Measurements from ENCODE around the gene SLC37A1.

GRCh38 chr21:42498012-42498411, 15.6 kb upstream of the SLC37A1 start:
- TF ChIP-seq CTCF (IDR thresholded peaks at IDR 0.05) (no peak), POLR2A (IDR thresholded peaks at IDR 0.05) (no peak)
